Tibial nerve (tissue), 4 donors: Measurements from ENCODE around the gene RGSL1. TPM values are rescaled to one million over a fixed set of nuclear protein-coding genes. Genes with fewer than 3 reads are reported as not detected.

Experiments used
- DNase-seq, 2 donors: peaks; one replicate each; pipeline ENCODE4 v3.0.0-alpha.2; 2019; ENCODE audit warnings: low spot score in 2 of 2
- H3K27ac ChIP-seq, 4 donors: fragments of 200-600 bp; sonication (generic) in 3 of 4; one replicate each; pipeline ENCODE4 v1.5.1; 2017 to 2019; ENCODE audit warnings: mild to moderate bottlenecking in 1 of 4
- H3K27me3 ChIP-seq, 2 donors: fragments of 200-600 bp; sonication (generic) in 1 of 2; one replicate each; pipeline versions ENCODE4 v1.5.1 to v1.6.0; 2017 to 2019
- H3K36me3 ChIP-seq, 3 donors: fragments of 200-600 bp; sonication (generic); one replicate each; pipeline ENCODE4 v1.5.1; 2018 to 2019
- H3K4me1 ChIP-seq, 4 donors: fragments of 200-600 bp; sonication (generic) in 3 of 4; one replicate each; pipeline ENCODE4 v1.5.1; 2017 to 2019
- H3K4me3 ChIP-seq, 4 donors: fragments of 200-600 bp; sonication (generic) in 3 of 4; one replicate each; pipeline ENCODE4 v1.5.1; 2017 to 2019; ENCODE audit warnings: mild to moderate bottlenecking in 1 of 4, moderate library complexity in 1 of 4
- H3K9me3 ChIP-seq, 4 donors: fragments of 200-600 bp; sonication (generic) in 3 of 4; one replicate each; pipeline ENCODE4 v1.5.1; 2017 to 2019
- EP300 ChIP-seq, 2 donors: sonication (generic); formaldehyde crosslinking; IDR thresholded peaks; one replicate each; pipeline ENCODE4 v1.6.1; 2017; ENCODE audit warnings: antibody characterized with exemption in 2 of 2, mild to moderate bottlenecking in 1 of 2
- POLR2A ChIP-seq, 2 donors: fragments of 450-650 bp; IDR thresholded peaks; one replicate each; pipeline ENCODE4 v1.6.1; 2017; ENCODE audit warnings: antibody characterized with exemption in 2 of 2, mild to moderate bottlenecking in 2 of 2, moderate library complexity in 2 of 2
- WGBS, 2 donors: methylation state at CpG; one replicate each; pipeline ENCODE4 v1.1.5; 2018; 5-methylcytosine and 5-hydroxymethylcytosine counted together
- total RNA-seq, 4 donors: library from RNA; depleted of rRNA; stranded (reverse); fragments of >200 nt; gene quantifications; one replicate each; pipeline ENCODE4 v1.1.0, GENCODE V29; 2016
- TF ChIP-seq, protein P1 (sequence below), 5 experiments: fragments of 200-600 bp in 3 of 5; fragments of 450-650 bp in 2 of 5; sonication (generic) in 3 of 5; IDR thresholded peaks; one replicate each; pipeline ENCODE4 v1.5.1; 2016 to 2019; ENCODE audit warnings: antibody characterized with exemption in 5 of 5, mild to moderate bottlenecking in 3 of 5, moderate library complexity in 2 of 5

The RGSL1 gene
- total RNA-seq, 4 donors from 2014 or later, result not detected

DNA sequence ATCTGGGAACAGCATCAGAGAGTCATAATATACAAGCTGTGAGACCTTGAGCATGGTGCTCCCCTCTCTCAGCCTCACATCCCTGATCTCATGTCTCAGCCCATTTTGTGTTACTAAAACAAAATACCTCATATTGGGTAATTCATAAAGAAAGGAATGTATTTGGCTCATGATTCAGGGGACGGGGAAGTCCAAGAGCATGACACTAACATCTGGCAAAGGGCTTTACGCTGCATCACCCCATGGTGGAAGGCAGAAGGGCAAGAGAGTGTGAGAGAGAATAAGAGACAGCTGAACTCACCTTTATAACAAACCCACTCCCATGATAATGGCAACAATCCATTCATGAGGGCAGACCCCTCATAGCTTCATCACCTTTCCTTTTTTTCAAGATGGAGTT is 102.6 kb downstream of the RGSL1 start:
- H3K27ac ChIP-seq, result no peak overlapping the region
- no peaks in the 10 kb centered on the region for H3K4me1 ChIP-seq
- H3K9me3 ChIP-seq, result peaks cover 0 to 16% (median 0%) of the 10 kb centered on the region in 4 donors
- H3K4me3 ChIP-seq, result no peak overlapping the region
- no peak for TF ChIP-seq POLR2A (IDR thresholded peaks at IDR 0.05)
- TF ChIP-seq, protein P1, sequence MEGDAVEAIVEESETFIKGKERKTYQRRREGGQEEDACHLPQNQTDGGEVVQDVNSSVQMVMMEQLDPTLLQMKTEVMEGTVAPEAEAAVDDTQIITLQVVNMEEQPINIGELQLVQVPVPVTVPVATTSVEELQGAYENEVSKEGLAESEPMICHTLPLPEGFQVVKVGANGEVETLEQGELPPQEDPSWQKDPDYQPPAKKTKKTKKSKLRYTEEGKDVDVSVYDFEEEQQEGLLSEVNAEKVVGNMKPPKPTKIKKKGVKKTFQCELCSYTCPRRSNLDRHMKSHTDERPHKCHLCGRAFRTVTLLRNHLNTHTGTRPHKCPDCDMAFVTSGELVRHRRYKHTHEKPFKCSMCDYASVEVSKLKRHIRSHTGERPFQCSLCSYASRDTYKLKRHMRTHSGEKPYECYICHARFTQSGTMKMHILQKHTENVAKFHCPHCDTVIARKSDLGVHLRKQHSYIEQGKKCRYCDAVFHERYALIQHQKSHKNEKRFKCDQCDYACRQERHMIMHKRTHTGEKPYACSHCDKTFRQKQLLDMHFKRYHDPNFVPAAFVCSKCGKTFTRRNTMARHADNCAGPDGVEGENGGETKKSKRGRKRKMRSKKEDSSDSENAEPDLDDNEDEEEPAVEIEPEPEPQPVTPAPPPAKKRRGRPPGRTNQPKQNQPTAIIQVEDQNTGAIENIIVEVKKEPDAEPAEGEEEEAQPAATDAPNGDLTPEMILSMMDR (IDR thresholded peaks at IDR 0.05), result no peak
- no peak for TF ChIP-seq EP300 (IDR thresholded peaks at IDR 0.05)
- DNase-seq, result no peak
- 82 to 97% methylated on average over 2 of the region's 2 CpGs for WGBS, 2 donors
- H3K27me3 ChIP-seq, result no peaks in the 10 kb centered on the region
- H3K36me3 ChIP-seq, result no peaks in the 10 kb centered on the region

- Histone ChIP-seq H3K27ac (no peak overlapping the region), H3K27me3 (no peaks in the 10 kb centered on the region), H3K4me1 (no peaks in the 10 kb centered on the region), H3K9me3 (peaks cover 0 to 16% (median 0%) of the 10 kb centered on the region in 4 donors), H3K36me3 (no peaks in the 10 kb centered on the region), H3K4me3 (no peak overlapping the region)
- 92 to 93% methylated on average over 1 of the region's 1 CpG for WGBS, 2 donors
- no peak for DNase-seq
- TF ChIP-seq, protein P1 (IDR thresholded peaks at IDR 0.05), result no peak
- TF ChIP-seq POLR2A (IDR thresholded peaks at IDR 0.05) (no peak), EP300 (IDR thresholded peaks at IDR 0.05) (no peak)
Observed at GRCh38 chr1:182555493-182555892, 105.5 kb downstream of the RGSL1 start.

DNA sequence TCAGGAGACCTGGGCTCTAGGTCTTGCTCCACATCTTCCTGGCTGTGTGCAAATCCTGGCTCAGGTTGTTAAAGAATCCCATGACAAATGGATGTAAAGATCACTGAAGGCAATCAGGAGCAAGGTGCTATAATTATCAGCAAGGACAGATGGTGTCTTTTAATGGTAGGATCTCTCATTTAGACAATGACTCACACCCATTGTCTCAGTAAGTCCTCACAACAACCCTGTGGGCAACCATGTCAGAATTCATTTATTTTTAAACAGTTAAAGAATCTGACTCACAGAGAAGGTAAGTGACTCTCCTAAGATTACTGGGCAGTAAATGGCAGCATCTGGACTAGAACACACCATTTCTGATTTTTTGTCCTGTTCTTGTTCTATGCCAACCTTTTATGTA is 106.3 kb downstream of the RGSL1 start:
- Histone ChIP-seq H3K27me3 (no peaks in the 10 kb centered on the region), H3K27ac (no peak overlapping the region), H3K36me3 (no peaks in the 10 kb centered on the region), H3K4me3 (no peak overlapping the region), H3K4me1 (no peaks in the 10 kb centered on the region), H3K9me3 (peaks cover 0 to 16% (median 0%) of the 10 kb centered on the region in 4 donors)
- DNase-seq, result no peak
- TF ChIP-seq, protein P1 (IDR thresholded peaks at IDR 0.05), result no peak
- no peak for TF ChIP-seq POLR2A (IDR thresholded peaks at IDR 0.05)
- no peak for TF ChIP-seq EP300 (IDR thresholded peaks at IDR 0.05)

GRCh38 chr1:182560392-182560984 is 110.5 kb downstream of the RGSL1 start:
- DNase-seq, result no peak
- Histone ChIP-seq H3K4me3 (no peak overlapping the region), H3K9me3 (no peaks in the 10 kb centered on the region), H3K36me3 (no peaks in the 10 kb centered on the region), H3K27ac (no peak overlapping the region), H3K27me3 (no peaks in the 10 kb centered on the region), H3K4me1 (no peaks in the 10 kb centered on the region)
- WGBS, 2 donors, result 60 to 67% methylated on average over 7 of the region's 7 CpGs
- TF ChIP-seq EP300 (IDR thresholded peaks at IDR 0.05) (no peak), POLR2A (IDR thresholded peaks at IDR 0.05) (no peak)
- TF ChIP-seq, protein P1 (IDR thresholded peaks at IDR 0.05), result no peak

DNA sequence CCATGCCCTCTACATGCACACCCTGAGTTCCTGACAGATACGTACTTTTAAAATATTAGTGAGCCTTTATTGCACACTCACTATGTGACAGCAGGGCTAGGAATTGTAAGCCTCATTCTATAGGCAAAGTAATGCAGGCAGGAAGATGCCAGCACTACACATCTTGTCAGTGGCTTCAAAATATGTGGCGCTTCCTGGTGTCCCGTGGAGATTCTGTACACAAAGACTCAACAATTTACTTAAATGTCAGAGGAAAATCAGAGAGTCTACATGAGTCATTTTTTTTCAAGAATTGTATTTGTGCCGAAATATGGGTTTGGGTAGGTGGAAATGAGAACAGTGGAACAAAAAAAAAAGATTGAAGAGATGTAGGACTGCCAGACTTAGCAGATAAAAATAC is 111.5 kb downstream of the RGSL1 start:
- TF ChIP-seq, protein P1 (IDR thresholded peaks at IDR 0.05), result no peak
- TF ChIP-seq POLR2A (IDR thresholded peaks at IDR 0.05) (no peak), EP300 (IDR thresholded peaks at IDR 0.05) (no peak)
- DNase-seq, result no peak
- Histone ChIP-seq H3K36me3 (no peaks in the 10 kb centered on the region), H3K9me3 (peaks cover 0 to 2% (median 0%) of the 10 kb centered on the region in 4 donors), H3K27me3 (no peaks in the 10 kb centered on the region), H3K4me3 (no peak overlapping the region), H3K4me1 (no peaks in the 10 kb centered on the region), H3K27ac (no peak overlapping the region)
- WGBS, 2 donors, result 67 to 74% methylated on average over 4 of the region's 4 CpGs
